ENCODE data around the gene MYO9A.

Gene MYO9A

GRCh38 chr15:71820127-71820526 is 297.8 kb downstream of the MYO9A start:
- Mint-ChIP-seq H3K27me3 (no peaks in the 10 kb centered on the region), H3K9me3 (ENCODE audit: low read depth) (peaks cover 41% of the 10 kb centered on the region), H3K36me3 (peaks cover 30% of the 10 kb centered on the region), H3K4me3 (no peak overlapping the region), H3K4me1 (ENCODE audit: low read depth) (no peaks in the 10 kb centered on the region), H3K27ac (no peak overlapping the region)

- H3K9me3 Mint-ChIP-seq (ENCODE audit: low read depth): peaks cover 26% of the 10 kb centered on the region
- H3K4me1 Mint-ChIP-seq (ENCODE audit: low read depth): no peaks in the 10 kb centered on the region
- no peak overlapping the region for H3K4me3 Mint-ChIP-seq
- no peak overlapping the region for H3K27ac Mint-ChIP-seq
- no peaks in the 10 kb centered on the region for H3K27me3 Mint-ChIP-seq
- H3K36me3 Mint-ChIP-seq: peaks cover 12% of the 10 kb centered on the region
These were observed 300.6 kb downstream of the MYO9A start for GRCh38 chr15:71817351-71817750.

GRCh38 chr15:71815301-71815700 is 302.6 kb downstream of the MYO9A start:
- H3K4me3 Mint-ChIP-seq: no peak overlapping the region
- no peak overlapping the region for H3K27ac Mint-ChIP-seq
- H3K4me1 Mint-ChIP-seq (ENCODE audit: low read depth): no peaks in the 10 kb centered on the region
- peaks cover under 1% of the 10 kb centered on the region for H3K36me3 Mint-ChIP-seq
- H3K9me3 Mint-ChIP-seq (ENCODE audit: low read depth): peaks cover 18% of the 10 kb centered on the region
- no peaks in the 10 kb centered on the region for H3K27me3 Mint-ChIP-seq

GRCh38 chr15:71813723-71814470 is 304.1 kb downstream of the MYO9A start:
- Mint-ChIP-seq H3K36me3 (no peaks in the 10 kb centered on the region), H3K4me3 (no peak overlapping the region), H3K27me3 (no peaks in the 10 kb centered on the region), H3K27ac (no peak overlapping the region), H3K9me3 (ENCODE audit: low read depth) (peaks cover 14% of the 10 kb centered on the region), H3K4me1 (ENCODE audit: low read depth) (no peaks in the 10 kb centered on the region)

- Mint-ChIP-seq H3K36me3 (no peaks in the 10 kb centered on the region), H3K4me3 (no peak overlapping the region), H3K9me3 (ENCODE audit: low read depth) (peaks cover 8% of the 10 kb centered on the region), H3K27me3 (no peaks in the 10 kb centered on the region), H3K4me1 (ENCODE audit: low read depth) (no peaks in the 10 kb centered on the region), H3K27ac (no peak overlapping the region)
These were observed 304.8 kb downstream of the MYO9A start for GRCh38 chr15:71812966-71813722.

GRCh38 chr15:71811752-71812735 is 305.9 kb downstream of the MYO9A start:
- Mint-ChIP-seq H3K27me3 (no peaks in the 10 kb centered on the region), H3K9me3 (ENCODE audit: low read depth) (no peaks in the 10 kb centered on the region), H3K4me1 (ENCODE audit: low read depth) (no peaks in the 10 kb centered on the region), H3K27ac (no peak overlapping the region), H3K4me3 (no peak overlapping the region), H3K36me3 (no peaks in the 10 kb centered on the region)

- Mint-ChIP-seq H3K27me3 (no peaks in the 10 kb centered on the region), H3K36me3 (no peaks in the 10 kb centered on the region)
These were observed 306.8 kb downstream of the MYO9A start for GRCh38 chr15:71811036-71811736.

GRCh38 chr15:71810256-71811035 is 307.5 kb downstream of the MYO9A start, which contains the start of gene NR2E3:
Gene NR2E3, plus strand, starts transcription at chr15:71810554. Its CDS starts 190 bp downstream, at chr15:71810744.
- no peak within 1 kb of the TSS for H3K4me3 Mint-ChIP-seq
- no peaks in the 10 kb centered on the region for H3K27me3 Mint-ChIP-seq

More at GRCh38 chr15:71811036-71811736, 306.8 kb downstream of the MYO9A start:
- H3K27ac Mint-ChIP-seq: no peak overlapping the region
- no peak overlapping the region for H3K4me3 Mint-ChIP-seq
- no peaks in the 10 kb centered on the region for H3K4me1 Mint-ChIP-seq (ENCODE audit: low read depth)
- no peaks in the 10 kb centered on the region for H3K9me3 Mint-ChIP-seq (ENCODE audit: low read depth)

GRCh38 chr15:71809346-71809745 is 308.6 kb downstream of the MYO9A start:
- Mint-ChIP-seq H3K27me3 (no peaks in the 10 kb centered on the region), H3K4me3 (no peak overlapping the region), H3K4me1 (ENCODE audit: low read depth) (no peaks in the 10 kb centered on the region), H3K27ac (no peak overlapping the region), H3K9me3 (ENCODE audit: low read depth) (no peaks in the 10 kb centered on the region), H3K36me3 (no peaks in the 10 kb centered on the region)

More at GRCh38 chr15:71810256-71811035, 307.5 kb downstream of the MYO9A start, which contains the start of gene NR2E3:
- H3K36me3 Mint-ChIP-seq: no peaks in the 10 kb centered on the region
- no peaks in the 10 kb centered on the region for H3K4me1 Mint-ChIP-seq (ENCODE audit: low read depth)
- no peak within 1 kb of the TSS for H3K27ac Mint-ChIP-seq
- H3K9me3 Mint-ChIP-seq (ENCODE audit: low read depth): no peaks in the 10 kb centered on the region

GRCh38 chr15:71808311-71809020 is 309.5 kb downstream of the MYO9A start:
- Mint-ChIP-seq H3K36me3 (no peaks in the 10 kb centered on the region), H3K27ac (no peak overlapping the region), H3K9me3 (ENCODE audit: low read depth) (no peaks in the 10 kb centered on the region), H3K27me3 (no peaks in the 10 kb centered on the region), H3K4me1 (ENCODE audit: low read depth) (no peaks in the 10 kb centered on the region), H3K4me3 (no peak overlapping the region)

- no peak overlapping the region for H3K4me3 Mint-ChIP-seq
- H3K27me3 Mint-ChIP-seq: no peaks in the 10 kb centered on the region
- H3K9me3 Mint-ChIP-seq (ENCODE audit: low read depth): no peaks in the 10 kb centered on the region
- H3K27ac Mint-ChIP-seq: no peak overlapping the region
- no peaks in the 10 kb centered on the region for H3K36me3 Mint-ChIP-seq
- no peaks in the 10 kb centered on the region for H3K4me1 Mint-ChIP-seq (ENCODE audit: low read depth)
These were observed 310.3 kb downstream of the MYO9A start for GRCh38 chr15:71807691-71808091.

- Mint-ChIP-seq H3K9me3 (ENCODE audit: low read depth) (no peaks in the 10 kb centered on the region), H3K4me1 (ENCODE audit: low read depth) (no peaks in the 10 kb centered on the region), H3K4me3 (no peak overlapping the region), H3K27ac (no peak overlapping the region), H3K27me3 (no peaks in the 10 kb centered on the region), H3K36me3 (no peaks in the 10 kb centered on the region)
These were observed 310.8 kb downstream of the MYO9A start for GRCh38 chr15:71807125-71807629.

GRCh38 chr15:71806452-71806931 is 311.5 kb downstream of the MYO9A start:
- Mint-ChIP-seq H3K27ac (no peak overlapping the region), H3K36me3 (no peaks in the 10 kb centered on the region), H3K4me1 (ENCODE audit: low read depth) (no peaks in the 10 kb centered on the region), H3K9me3 (ENCODE audit: low read depth) (no peaks in the 10 kb centered on the region), H3K27me3 (peaks cover 2% of the 10 kb centered on the region), H3K4me3 (no peak overlapping the region)

Measured in activated naive CD8-positive, alpha-beta T cell (primary cell).